HL-60 (cell line): ENCODE results near the gene LPO.

Source experiments
- DNase-seq, 2 experiments: peaks; one replicate each; pipeline ENCODE4 v3.0.0-alpha.2; 2010 to 2020; ENCODE audit warnings: low read depth in 1 of 2, low spot score in 1 of 2
- H3K27ac ChIP-seq: fragments of 250-450 bp; sonication (Bioruptor Pico); replicated peaks from 2 replicates; pipeline ENCODE4 v1.5.1; 2020; ENCODE audit warnings: mild to moderate bottlenecking, moderate library complexity
- H3K27me3 ChIP-seq: fragments of 250-450 bp; sonication (Bioruptor Pico); 2 replicates; pipeline ENCODE4 v1.5.1; 2021; ENCODE audit warnings: mild to moderate bottlenecking, moderate library complexity; ENCODE audit not compliant: insufficient read depth, poor library complexity, severe bottlenecking
- H3K4me3 ChIP-seq: replicated peaks from 2 replicates; pipeline ENCODE4 v1.5.1; 2011; ENCODE audit warnings: mild to moderate bottlenecking, control low read depth, low read length; ENCODE audit not compliant: insufficient read depth
- GABPA ChIP-seq: IDR thresholded peaks from 2 replicates; pipeline ENCODE4 v1.6.1; 2012; ENCODE audit warnings: low read depth
- POLR2AphosphoS5 ChIP-seq: IDR thresholded peaks from 2 replicates; pipeline ENCODE4 v1.6.1; 2012; ENCODE audit warnings: low read depth
- SPI1 ChIP-seq: IDR thresholded peaks from 2 replicates; pipeline ENCODE4 v1.6.1; 2012; ENCODE audit warnings: low read depth, mild to moderate bottlenecking, borderline replicate concordance
- TF ChIP-seq, protein P1 (sequence below): IDR thresholded peaks from one replicate; pipeline ENCODE4 v1.5.1; 2011; ENCODE audit warnings: low read length, control low read depth, inconsistent platforms; ENCODE audit not compliant: insufficient read depth
- TF ChIP-seq, protein P2 (sequence below): IDR thresholded peaks from 2 replicates; pipeline ENCODE4 v1.6.1; 2012; ENCODE audit warnings: low read depth; ENCODE audit not compliant: insufficient replicate concordance

Gene LPO

DNA sequence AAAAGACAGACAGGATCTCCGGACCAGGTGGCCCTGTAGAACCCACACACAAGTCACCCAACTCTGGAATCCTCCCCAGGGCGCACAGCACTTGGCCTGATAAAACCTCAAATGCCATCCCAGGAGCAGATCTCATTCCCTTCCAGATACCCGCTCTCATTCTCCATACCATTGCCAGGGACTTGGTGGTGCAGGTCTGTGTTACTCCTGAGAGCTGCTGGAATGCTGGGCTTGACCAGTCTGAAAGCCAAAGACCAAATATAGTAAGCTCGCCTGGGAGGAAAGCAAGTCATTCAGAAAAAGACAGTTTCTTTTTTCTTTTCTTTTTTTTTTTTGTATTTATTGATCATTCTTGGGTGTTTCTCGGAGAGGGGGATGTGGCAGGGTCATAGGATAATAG is 30.0 kb upstream of the LPO start:
- no peaks in the 10 kb centered on the region for H3K27me3 ChIP-seq
- TF ChIP-seq GABPA (no peak), POLR2AphosphoS5 (no peak), SPI1 (no peak)
- TF ChIP-seq, protein P1, sequence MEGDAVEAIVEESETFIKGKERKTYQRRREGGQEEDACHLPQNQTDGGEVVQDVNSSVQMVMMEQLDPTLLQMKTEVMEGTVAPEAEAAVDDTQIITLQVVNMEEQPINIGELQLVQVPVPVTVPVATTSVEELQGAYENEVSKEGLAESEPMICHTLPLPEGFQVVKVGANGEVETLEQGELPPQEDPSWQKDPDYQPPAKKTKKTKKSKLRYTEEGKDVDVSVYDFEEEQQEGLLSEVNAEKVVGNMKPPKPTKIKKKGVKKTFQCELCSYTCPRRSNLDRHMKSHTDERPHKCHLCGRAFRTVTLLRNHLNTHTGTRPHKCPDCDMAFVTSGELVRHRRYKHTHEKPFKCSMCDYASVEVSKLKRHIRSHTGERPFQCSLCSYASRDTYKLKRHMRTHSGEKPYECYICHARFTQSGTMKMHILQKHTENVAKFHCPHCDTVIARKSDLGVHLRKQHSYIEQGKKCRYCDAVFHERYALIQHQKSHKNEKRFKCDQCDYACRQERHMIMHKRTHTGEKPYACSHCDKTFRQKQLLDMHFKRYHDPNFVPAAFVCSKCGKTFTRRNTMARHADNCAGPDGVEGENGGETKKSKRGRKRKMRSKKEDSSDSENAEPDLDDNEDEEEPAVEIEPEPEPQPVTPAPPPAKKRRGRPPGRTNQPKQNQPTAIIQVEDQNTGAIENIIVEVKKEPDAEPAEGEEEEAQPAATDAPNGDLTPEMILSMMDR = no peak
- TF ChIP-seq, protein P2, sequence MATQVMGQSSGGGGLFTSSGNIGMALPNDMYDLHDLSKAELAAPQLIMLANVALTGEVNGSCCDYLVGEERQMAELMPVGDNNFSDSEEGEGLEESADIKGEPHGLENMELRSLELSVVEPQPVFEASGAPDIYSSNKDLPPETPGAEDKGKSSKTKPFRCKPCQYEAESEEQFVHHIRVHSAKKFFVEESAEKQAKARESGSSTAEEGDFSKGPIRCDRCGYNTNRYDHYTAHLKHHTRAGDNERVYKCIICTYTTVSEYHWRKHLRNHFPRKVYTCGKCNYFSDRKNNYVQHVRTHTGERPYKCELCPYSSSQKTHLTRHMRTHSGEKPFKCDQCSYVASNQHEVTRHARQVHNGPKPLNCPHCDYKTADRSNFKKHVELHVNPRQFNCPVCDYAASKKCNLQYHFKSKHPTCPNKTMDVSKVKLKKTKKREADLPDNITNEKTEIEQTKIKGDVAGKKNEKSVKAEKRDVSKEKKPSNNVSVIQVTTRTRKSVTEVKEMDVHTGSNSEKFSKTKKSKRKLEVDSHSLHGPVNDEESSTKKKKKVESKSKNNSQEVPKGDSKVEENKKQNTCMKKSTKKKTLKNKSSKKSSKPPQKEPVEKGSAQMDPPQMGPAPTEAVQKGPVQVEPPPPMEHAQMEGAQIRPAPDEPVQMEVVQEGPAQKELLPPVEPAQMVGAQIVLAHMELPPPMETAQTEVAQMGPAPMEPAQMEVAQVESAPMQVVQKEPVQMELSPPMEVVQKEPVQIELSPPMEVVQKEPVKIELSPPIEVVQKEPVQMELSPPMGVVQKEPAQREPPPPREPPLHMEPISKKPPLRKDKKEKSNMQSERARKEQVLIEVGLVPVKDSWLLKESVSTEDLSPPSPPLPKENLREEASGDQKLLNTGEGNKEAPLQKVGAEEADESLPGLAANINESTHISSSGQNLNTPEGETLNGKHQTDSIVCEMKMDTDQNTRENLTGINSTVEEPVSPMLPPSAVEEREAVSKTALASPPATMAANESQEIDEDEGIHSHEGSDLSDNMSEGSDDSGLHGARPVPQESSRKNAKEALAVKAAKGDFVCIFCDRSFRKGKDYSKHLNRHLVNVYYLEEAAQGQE = no peak
- H3K4me3 ChIP-seq = no peak overlapping the region
- DNase-seq = no peak
- no peak overlapping the region for H3K27ac ChIP-seq

DNA sequence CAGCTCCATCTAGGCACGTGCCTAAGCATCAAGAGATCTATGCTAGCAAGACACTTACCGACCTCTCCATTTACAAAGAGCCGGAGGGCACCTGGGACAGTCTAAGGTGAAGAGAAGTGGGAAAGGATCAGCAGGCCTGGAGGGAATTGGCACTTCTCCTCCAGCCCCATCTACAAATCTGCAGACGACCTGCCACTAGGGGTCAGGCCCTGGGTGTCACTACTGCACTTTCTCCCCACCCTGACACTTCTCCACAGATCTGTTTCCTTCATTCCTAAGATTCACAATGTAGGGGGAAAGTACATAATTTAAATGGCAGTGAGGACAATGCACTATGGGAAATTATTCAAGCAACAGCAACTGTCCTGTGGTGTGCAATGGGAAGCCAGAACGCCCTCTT is 27.5 kb upstream of the LPO start:
- DNase-seq = no peak
- Histone ChIP-seq H3K27ac (no peak overlapping the region), H3K4me3 (no peak overlapping the region), H3K27me3 (no peaks in the 10 kb centered on the region)
- TF ChIP-seq POLR2AphosphoS5 = no peak
- TF ChIP-seq, protein P1 = peak; percentile 25

DNA sequence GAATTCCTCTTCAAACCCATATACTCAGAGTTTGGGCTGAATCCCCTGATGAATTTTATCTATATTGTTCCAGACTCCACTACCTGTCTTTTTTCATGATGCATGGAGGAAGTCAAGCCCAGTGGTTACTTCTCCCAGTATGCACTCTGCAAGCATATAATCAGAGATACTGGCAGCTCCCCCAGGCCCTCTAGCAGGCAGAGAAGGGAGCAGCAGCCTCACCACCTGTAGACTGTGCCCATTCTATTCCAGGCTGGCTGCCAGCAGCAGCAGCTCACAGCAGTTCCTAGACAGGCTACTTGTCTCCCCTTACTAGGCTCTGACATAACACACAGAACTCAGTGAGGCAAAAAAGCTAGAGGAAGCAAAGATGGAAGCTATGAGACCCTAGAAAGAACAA is 22.7 kb upstream of the LPO start:
- no peak overlapping the region for H3K27ac ChIP-seq
- peak in 1 of 2 experiments; percentile 51 for DNase-seq
- no peak overlapping the region for H3K4me3 ChIP-seq
- no peaks in the 10 kb centered on the region for H3K27me3 ChIP-seq
- no peak for TF ChIP-seq SPI1
- TF ChIP-seq, protein P2 = no peak
- no peak for TF ChIP-seq GABPA
- no peak for TF ChIP-seq POLR2AphosphoS5
- TF ChIP-seq, protein P1 = no peak

DNA sequence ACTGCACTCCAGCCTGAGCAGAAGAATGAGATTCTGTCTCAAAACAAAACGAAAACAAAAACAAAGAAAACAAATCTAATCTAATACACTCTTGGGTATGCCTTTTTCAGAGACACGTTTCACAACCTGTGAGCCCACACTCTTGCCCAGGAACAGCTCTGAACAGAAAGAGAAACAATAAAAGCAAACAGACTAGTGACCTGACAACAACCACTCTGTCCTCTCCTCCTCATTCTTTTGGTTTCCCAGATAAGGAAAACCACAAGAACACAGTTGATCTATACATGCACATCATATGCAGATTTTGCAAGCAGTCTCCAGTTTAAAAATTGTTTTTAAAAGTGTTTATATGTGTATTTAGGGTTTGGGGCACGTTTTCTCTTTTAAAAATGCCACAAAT is 20.6 kb upstream of the LPO start:
- H3K4me3 ChIP-seq = no peak overlapping the region
- no peak for DNase-seq
- TF ChIP-seq POLR2AphosphoS5 (no peak), GABPA (no peak), SPI1 (no peak)
- TF ChIP-seq, protein P1 = no peak
- TF ChIP-seq, protein P2 = no peak

More for the DNA sequence above, 20.6 kb upstream of the LPO start:
- Histone ChIP-seq H3K27ac (no peak overlapping the region; the same call in 1 of the 2 replicates), H3K27me3 (no peaks in the 10 kb centered on the region)
